Measurements from ENCODE around the gene ANXA8L1.

DNA sequence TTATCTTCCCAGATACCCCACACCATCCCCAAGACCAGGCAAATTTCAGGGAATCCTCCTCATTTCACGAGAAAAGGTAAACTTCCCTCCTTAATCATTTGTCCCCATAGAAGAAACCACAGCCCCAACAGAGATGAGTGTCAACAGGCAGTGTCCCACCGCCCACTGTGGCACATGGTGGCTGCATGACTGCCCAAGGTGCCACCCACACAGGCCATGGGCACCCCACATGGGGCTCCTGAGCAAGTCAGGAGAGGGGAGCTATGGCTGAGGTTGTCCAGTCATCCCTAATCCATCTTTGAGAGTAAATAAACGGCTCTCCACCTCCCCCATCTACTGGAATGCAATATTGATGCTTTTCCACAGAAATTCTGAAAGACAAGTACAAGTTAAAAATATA lies 44.7 kb upstream of the ANXA8L1 start:
- TF ChIP-seq, protein P1, sequence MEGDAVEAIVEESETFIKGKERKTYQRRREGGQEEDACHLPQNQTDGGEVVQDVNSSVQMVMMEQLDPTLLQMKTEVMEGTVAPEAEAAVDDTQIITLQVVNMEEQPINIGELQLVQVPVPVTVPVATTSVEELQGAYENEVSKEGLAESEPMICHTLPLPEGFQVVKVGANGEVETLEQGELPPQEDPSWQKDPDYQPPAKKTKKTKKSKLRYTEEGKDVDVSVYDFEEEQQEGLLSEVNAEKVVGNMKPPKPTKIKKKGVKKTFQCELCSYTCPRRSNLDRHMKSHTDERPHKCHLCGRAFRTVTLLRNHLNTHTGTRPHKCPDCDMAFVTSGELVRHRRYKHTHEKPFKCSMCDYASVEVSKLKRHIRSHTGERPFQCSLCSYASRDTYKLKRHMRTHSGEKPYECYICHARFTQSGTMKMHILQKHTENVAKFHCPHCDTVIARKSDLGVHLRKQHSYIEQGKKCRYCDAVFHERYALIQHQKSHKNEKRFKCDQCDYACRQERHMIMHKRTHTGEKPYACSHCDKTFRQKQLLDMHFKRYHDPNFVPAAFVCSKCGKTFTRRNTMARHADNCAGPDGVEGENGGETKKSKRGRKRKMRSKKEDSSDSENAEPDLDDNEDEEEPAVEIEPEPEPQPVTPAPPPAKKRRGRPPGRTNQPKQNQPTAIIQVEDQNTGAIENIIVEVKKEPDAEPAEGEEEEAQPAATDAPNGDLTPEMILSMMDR (IDR thresholded peaks at IDR 0.05): no peak
- no peak for TF ChIP-seq POLR2AphosphoS5 (IDR thresholded peaks at IDR 0.05)
